ENCODE measurements around the gene JAML.

JAML gene, protein sequence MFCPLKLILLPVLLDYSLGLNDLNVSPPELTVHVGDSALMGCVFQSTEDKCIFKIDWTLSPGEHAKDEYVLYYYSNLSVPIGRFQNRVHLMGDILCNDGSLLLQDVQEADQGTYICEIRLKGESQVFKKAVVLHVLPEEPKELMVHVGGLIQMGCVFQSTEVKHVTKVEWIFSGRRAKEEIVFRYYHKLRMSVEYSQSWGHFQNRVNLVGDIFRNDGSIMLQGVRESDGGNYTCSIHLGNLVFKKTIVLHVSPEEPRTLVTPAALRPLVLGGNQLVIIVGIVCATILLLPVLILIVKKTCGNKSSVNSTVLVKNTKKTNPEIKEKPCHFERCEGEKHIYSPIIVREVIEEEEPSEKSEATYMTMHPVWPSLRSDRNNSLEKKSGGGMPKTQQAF

GRCh38 chr11:118224511-118225188, at the start of gene JAML:
Gene JAML (minus strand): TSS chr11:118225011. CDS start chr11:118214866, 10,145 bp downstream.
- TF ChIP-seq GATA2 (IDR thresholded peaks at IDR 0.05; ENCODE audit: low read depth, low read length): no peak

- TF ChIP-seq GATA2 (IDR thresholded peaks at IDR 0.05; ENCODE audit: low read depth, low read length) (no peak), GATA3 (IDR thresholded peaks at IDR 0.05; ENCODE audit: low read depth, low read length) (no peak)
These were observed 49.4 kb upstream of the JAML start for GRCh38 chr11:118274186-118274585.

GRCh38 chr11:118272001-118272400, 47.2 kb upstream of the JAML start:
- TF ChIP-seq GATA3 (IDR thresholded peaks at IDR 0.05; ENCODE audit: low read depth, low read length) (no peak), GATA2 (IDR thresholded peaks at IDR 0.05; ENCODE audit: low read depth, low read length) (no peak)

- TF ChIP-seq GATA2 (IDR thresholded peaks at IDR 0.05; ENCODE audit: low read depth, low read length) (no peak), GATA3 (IDR thresholded peaks at IDR 0.05; ENCODE audit: low read depth, low read length) (no peak)
These were observed 42.7 kb upstream of the JAML start for GRCh38 chr11:118267486-118267885.

DNA sequence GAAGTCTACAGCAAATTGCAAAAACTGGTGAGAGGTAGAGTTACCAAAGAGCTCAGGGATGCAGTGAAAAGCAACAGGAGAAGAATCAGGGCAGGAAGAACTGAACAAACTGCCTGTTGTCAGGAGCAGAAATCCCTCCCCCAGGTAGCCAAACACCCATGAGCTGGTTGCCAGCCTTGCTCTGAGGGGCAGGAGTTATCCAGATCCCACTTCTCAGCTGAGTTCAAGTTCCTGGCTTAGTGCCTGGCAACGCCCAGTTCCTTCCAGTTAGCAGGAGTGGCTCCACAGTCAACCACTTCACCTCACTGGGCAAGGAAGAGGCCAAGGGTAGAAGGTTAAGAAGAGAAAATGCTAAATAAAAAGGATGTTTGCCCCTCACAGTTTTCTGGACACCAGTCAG, 41.1 kb upstream of the JAML start:
- TF ChIP-seq GATA3 (IDR thresholded peaks at IDR 0.05; ENCODE audit: low read depth, low read length) (no peak), GATA2 (IDR thresholded peaks at IDR 0.05; ENCODE audit: low read depth, low read length) (no peak)

DNA sequence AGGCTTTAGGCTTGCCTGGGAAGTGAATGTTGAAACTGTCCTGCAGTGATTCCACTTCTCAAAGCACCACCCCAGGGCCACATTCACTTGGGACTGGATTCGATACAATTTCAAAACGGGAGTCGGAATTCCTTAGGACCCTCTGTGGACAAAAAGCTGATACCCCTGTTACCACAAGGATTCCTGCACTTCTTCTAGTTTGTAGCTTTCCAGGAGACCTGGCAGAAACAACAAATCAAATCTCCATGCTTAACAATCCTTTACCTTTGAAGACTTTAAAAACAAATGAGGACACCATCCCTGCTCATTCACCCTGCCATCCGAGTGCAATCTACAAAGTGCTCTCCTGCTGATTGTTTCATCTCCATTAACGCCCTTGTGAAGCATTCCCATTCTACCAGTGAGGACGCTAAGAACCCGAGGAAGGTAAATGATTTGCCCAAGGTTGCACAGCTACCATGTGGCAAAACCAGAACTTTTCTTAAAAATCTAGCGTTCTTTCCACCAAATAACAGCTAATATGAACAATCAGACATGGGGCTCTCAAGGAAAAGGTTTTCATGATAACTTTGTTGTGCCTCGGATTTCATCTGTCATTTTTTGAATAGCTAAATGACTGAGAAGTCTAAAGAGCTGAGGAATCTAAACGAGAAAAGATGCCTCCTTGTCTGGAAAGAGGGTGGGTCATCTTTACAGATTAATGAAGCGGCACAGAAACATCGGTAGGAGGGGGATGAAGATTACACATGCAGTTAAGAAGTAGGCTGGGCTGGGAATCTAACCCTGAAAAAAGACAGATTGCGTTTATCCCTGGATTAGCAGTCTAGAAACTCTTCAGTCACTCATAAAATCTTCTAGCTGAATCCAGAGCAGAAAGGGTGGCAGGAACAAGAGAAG, 40.0 kb upstream of the JAML start:
- TF ChIP-seq GATA3 (IDR thresholded peaks at IDR 0.05; ENCODE audit: low read depth, low read length): no peak
- TF ChIP-seq GATA2 (IDR thresholded peaks at IDR 0.05; ENCODE audit: low read depth, low read length): no peak

DNA sequence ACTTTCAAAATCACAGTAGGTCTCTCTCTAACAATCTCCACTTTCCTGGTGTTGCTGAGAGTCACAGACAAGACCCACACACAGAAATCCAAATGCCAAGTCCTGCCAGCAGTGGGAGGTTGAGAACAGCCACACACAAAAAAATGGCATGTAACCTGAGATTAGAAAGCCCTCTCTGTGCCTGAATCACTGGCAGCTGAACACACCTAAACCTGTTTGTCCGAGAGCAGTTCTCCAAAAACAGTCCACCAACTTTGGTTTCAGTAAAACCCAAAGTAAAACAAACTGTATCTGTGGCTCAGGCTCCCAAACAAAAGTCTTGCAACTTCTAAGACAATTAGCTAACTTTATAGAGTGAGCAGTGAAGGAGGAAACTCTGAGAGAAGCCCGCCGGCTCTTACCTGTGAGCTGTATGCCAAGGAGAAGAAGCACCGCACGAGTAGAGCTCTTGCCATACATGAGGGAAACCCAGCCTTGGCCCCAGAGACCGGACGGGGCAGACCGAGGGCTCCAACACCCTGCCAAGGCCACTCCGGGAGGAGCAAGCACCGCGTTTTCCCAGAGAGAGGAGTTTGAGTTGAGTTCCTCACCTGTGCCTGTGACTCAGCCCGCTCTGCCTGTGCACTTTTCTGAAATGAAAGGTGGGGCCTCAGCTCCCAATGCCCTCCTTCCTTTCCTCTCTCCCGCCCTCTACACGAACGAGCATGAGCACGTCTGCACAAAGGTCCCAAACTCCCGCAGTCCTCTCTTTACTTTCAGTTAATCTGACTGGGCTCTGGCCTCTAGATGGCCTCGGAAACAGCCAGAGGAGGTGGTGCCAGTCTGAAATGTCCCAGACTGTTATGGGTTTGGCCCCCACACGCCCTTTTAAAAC, 39.1 kb upstream of the JAML start, which contains the start of gene MPZL2:
MPZL2 (minus strand) TSS at position 603 of the 874 bp plus-strand sequence; CDS start at position 459, 144 bp downstream.
- TF ChIP-seq GATA2 (IDR thresholded peaks at IDR 0.05; ENCODE audit: low read depth, low read length): no peak
- no peak for TF ChIP-seq GATA3 (IDR thresholded peaks at IDR 0.05; ENCODE audit: low read depth, low read length)

- TF ChIP-seq GATA2 (IDR thresholded peaks at IDR 0.05; ENCODE audit: low read depth, low read length) (no peak), GATA3 (IDR thresholded peaks at IDR 0.05; ENCODE audit: low read depth, low read length) (no peak)
These were observed 38.3 kb upstream of the JAML start for GRCh38 chr11:118263112-118263511.

- TF ChIP-seq GATA2 (IDR thresholded peaks at IDR 0.05; ENCODE audit: low read depth, low read length) (no peak), GATA3 (IDR thresholded peaks at IDR 0.05; ENCODE audit: low read depth, low read length) (no peak)
These were observed 35.5 kb upstream of the JAML start for GRCh38 chr11:118260353-118260752.

GRCh38 chr11:118259138-118259537, 34.3 kb upstream of the JAML start:
- TF ChIP-seq GATA3 (IDR thresholded peaks at IDR 0.05; ENCODE audit: low read depth, low read length) (no peak), GATA2 (IDR thresholded peaks at IDR 0.05; ENCODE audit: low read depth, low read length) (no peak)

GRCh38 chr11:118258410-118258809, 33.6 kb upstream of the JAML start:
- TF ChIP-seq GATA3 (IDR thresholded peaks at IDR 0.05; ENCODE audit: low read depth, low read length) (no peak), GATA2 (IDR thresholded peaks at IDR 0.05; ENCODE audit: low read depth, low read length) (no peak)

DNA sequence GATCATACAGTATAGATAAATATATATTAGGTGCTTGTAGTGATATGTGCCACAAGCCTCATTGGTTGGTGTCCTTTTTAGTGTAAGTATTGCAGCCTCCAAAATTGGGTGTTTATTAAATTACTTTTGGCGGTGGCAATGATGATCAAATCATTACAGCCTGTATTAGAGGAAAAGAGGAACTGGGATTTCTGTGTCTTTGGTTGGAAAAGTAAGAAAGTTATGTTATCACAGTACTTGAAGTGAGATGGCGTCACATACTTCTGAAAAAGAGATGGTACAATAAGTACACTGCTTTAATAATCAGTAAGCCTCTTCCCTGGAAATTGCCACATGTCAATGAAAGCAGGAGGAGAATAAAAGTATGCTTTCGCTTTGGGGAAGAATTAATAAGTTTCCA, 27.9 kb upstream of the JAML start:
- TF ChIP-seq GATA2 (IDR thresholded peaks at IDR 0.05; ENCODE audit: low read depth, low read length): no peak
- no peak for TF ChIP-seq GATA3 (IDR thresholded peaks at IDR 0.05; ENCODE audit: low read depth, low read length)

All from SH-SY5Y (cell line).